ENCODE results near the gene KRTAP1-1.
"Not testable (repeated sequence)": the region's sequence is repeated elsewhere in the genome, so short reads cannot be mapped to it uniquely, and the experiment has no call there.

The KRTAP1-1 gene

DNA sequence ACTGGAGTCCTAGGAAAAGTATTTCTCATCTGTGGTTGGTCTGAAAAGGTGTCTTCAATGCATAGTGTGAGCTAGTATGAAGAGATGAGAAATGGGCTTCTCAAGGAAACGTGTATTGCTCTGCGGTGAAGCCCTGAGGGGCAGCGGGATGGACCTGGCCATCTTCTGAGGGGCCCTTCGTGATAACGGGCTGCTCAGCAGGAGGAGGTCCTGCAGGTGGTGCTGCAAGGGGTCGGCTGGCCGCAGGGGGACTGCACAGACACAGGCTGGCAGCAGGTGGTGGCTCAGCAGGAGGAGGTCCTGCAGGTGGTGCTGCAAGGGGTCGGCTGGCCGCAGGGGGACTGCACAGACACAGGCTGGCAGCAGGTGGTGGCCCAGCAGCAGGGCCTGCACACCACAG lies 13.3 kb upstream of the KRTAP1-1 start:
- not testable (repeated sequence) for DNase-seq

DNA sequence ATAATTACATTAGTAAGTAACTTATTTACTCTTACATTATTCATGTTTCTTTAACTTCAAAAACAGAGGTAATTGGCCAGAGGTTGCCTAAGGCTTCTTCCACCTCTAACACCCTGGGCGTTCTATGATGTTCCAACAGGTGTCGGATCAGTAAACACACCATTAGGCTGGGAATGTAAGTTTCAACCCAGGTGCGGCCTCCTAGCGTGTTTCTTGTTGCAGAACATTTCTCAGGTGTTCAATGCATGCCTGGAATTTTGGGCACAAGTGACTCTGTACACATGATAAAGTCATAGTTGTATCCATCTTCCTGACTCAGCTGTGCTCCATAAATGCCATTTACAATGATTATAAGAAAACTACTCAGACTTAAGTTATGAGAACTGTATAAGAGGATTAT lies 12.8 kb upstream of the KRTAP1-1 start:
- no peak for DNase-seq

DNA sequence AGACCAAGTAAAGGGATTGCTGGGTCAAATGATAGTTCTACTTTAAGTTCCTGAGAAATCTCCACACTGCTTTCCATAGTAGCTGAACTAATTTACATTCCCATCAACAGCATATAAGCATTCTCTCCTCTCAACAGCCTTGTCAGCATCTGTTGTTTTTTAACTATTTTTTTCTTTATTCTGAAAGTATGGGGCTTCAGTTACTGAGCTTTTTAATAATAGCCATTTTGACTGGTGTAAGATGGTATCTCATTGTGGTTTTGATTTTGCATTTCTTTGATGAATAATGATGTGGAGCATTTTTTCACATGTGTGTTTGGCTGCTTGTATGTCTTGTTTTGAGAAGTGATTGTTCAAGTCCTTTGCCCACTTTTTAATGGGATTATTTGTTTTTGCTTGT lies 11.3 kb upstream of the KRTAP1-1 start:
- no peak for DNase-seq

DNA sequence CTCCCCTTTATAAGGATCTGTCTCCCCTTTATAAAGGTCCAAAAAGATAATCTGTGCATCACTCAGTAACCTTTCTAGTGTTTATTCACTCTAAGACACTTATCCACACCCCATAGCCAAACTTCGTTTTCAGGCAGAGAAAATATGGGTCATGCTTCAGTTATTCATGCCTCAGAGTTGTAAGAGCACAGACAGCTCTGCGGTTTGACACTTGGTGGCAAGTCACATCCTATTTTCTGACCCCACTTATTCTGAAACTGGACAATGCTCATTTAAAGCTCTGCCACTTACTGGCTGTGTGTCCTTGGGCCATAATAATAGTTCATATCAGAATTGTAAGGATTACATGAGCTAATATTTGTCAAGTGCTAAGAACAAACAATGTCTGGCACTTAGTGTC lies 7.9 kb upstream of the KRTAP1-1 start:
- DNase-seq = no peak

DNA sequence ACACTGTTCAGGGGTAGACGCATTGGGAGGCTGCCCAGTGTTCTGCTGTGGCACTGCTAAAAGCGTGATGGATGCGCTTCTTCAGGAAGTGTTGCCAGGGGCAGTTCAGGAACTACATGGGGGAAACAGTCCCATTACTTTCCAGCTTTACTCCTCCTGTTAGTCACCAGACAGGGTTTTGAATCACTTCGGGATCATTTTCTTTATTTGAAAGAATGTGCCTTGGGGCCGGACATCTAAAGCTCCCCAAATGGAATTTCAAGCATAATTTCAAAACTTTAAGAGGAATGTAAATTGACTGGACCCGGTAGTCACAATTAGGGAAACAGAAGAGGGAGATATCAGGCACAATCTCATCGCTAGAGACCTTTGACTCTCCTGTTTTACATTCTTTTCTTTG lies 7.2 kb upstream of the KRTAP1-1 start:
- no peak for DNase-seq

DNA sequence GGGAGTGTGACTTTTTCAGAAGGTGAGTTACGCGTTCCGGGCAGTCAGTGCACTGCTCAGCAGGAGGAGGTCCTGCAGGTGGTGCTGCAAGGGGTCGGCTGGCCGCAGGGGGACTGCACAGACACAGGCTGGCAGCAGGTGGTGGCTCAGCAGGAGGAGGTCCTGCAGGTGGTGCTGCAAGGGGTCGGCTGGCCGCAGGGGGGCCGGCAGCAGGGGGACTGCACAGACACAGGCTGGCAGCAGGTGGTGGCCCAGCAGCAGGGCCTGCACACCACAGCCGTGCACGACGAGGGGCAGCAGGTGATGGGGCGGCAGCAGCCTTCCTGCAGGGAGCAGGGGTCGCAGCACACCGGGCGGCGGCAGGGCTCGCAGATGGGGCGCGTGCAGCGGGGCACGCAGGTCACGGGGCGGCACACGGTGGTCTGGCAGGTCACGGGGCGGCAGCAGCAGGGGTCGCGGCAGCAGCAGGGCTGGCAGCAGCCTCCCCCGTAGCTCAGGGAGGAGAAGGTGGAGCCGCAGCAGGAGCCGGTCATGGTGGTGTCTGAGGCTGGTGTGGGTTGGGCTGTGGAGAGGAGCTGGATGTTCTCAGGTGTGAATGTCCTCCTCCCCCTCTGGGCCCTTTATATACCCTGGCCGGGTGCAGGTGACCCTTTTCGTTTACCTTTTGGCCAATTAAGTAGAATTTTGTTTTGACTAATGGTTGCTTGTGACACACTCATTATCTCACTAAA lies 5.7 kb upstream of the KRTAP1-1 start, which contains the start of gene KRTAP2-1:
Gene KRTAP2-1 (minus strand): TSS at position 582 of the 731 bp plus-strand sequence. CDS start 49 bp downstream, at position 533.
- not testable (repeated sequence) for DNase-seq

DNA sequence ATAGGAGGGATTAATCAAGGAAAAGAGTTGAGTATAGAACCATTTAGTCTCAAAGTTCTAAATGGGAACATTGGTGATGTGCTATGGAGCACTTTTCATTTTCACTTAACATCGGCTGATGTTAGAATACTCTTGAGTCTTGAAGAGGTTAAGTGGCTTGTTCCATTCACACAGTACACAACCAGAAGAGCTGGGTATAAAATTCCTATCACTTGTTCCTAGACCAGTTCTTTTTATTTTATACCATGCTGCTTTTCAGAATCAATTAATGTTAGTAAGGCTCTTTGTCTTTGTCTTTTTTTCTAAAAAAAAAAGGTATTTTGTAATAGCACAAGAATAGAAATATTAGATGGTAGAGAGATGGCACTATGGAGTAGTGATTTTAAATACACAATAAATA lies 1.7 kb upstream of the KRTAP1-1 start:
- DNase-seq = no peak

DNA sequence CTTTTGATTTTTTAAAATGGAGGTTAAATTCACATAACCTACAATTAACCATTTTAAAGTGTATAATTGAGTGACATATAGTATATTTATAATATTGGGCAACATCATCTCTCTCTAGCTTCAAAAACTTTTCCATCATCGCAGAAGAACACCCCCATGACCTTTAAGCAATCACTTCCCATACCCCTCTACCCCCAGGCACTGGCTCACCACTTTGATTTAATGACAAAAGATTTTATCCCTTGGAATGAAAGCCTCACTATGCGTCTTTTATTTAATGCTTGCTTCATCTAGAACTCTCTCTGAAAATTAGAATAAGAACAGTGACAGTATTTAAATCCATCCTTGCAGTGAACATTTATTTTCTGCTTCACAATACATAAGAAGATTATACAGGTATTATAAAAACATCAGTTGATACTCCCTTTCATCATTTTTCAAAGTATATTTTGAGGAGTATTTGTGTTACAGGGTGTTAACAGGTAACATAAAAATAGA lies 3.3 kb downstream of the KRTAP1-1 start:
- no peak for DNase-seq

DNA sequence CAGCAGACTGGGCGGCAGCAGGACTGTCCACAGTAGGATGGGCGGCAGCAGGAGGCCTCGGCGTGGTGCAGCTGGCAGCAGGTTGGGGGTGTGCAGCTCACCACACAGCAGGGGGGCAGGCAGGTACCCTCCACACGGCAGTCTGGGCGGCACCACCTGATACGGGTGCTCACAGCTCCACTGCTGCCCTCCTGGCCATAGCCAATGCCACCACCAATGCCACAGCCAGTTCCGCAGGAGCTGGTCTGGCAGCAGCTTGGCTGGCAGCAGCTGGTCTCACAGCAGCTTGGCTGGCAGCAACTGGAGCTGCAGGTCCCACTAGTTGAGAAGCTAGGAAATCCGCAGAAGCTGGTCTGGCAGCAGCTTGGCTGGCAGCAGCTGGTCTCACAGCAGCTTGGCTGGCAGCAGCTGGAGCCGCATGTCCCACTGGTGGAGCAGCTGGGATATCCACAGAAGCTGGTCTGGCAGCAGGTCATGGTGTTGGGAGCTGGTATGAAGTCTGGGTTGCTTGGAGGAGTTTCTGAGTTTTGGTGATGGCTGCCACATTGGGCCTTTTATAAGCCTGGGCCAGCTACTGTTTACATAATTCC lies 6.8 kb downstream of the KRTAP1-1 start, which contains the start of gene KRTAP1-3:
Gene KRTAP1-3 (minus strand): TSS at position 529 of the 590 bp plus-strand sequence. CDS start 53 bp downstream, at position 476.
- DNase-seq = peak; percentile 6 to 20

DNA sequence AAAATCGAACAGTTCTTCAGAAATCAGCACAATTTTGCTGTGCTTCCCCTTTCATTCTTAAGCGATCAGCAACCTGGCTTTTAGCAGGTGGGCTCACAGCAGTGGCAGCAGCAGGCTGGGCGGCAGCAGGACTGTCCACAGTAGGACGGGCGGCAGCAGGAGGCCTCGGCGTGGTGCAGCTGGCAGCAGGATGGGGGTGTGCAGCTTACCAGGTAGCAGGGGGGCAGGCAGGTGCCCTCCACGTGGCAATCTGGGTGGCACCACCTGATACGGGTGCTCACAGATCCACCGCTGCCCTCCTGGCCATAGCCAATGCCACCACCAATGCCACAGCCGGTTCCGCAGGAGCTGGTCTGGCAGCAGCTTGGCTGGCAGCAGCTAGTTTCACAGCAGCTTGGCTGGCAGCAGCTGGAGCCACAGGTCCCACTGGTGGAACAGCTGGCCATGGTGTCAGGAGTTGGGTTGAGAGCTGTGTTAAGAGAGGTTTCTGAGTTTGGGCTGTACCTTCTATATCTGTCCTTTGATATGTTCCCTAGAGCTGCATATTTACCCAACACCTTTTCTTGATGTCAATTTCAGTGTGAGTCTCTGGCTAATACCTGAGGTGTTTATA lies 11.5 kb downstream of the KRTAP1-1 start, which contains the start of gene KRTAP1-4:
Gene KRTAP1-4 (minus strand): TSS at position 563 of the 613 bp plus-strand sequence. CDS start 117 bp downstream, at position 446.
- no peak for DNase-seq

DNA sequence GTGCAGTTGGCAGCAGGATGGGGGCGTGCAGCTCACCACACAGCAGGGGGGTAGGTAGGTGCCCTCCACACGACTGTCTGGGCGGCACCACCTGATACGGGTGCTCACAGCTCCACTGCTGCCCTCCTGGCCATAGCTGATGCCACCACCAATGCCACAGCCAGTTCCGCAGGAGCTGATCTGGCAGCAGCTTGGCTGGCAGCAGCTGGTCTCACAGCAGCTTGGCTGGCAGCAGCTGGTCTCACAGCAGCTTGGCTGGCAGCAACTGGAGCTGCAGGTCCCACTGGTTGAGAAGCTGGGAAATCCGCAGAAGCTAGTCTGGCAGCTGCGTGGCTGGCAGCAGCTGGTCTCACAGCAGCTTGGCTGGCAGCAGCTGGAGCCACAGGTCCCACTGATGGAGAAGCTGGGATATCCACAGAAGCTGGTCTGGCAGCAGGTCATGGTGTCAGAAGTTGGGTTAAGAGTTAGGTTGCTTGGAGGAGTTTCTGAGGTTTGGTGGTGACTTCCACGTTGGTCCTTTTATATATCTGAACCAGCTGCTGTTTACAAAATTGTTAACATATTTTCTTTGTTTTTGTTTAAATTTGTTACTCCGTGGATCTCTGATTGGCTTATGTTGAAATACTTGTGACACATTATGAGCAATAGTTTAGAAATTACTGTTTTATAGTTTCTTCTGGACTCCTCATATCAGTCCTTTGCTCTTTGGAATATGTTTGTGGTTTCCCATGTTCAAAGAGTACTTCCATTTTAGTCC lies 14.4 kb downstream of the KRTAP1-1 start, which contains the start of gene KRTAP1-5:
Gene KRTAP1-5 (minus strand): TSS at position 494 of the 757 bp plus-strand sequence. CDS start 53 bp downstream, at position 441.
- no peak for DNase-seq

DNA sequence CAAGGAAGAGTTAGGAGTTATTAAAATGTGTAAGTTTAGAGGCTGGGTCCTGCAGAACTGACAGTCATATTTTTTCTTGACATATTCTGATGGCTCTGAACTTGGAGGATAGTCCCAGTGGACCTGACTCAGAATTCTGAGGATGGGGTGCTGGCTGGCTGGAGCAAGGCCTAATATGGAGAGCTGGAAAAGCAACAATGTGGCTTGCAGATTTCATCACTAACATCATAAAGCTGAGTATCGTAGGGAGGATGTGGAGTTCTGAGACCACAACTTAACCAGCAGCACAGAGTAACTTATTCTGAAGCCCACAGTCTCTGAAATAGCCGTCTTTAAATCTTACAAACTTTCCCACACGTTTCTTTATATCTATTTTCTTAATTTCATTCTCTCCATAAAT lies 16.6 kb downstream of the KRTAP1-1 start:
- DNase-seq = no peak

DNA sequence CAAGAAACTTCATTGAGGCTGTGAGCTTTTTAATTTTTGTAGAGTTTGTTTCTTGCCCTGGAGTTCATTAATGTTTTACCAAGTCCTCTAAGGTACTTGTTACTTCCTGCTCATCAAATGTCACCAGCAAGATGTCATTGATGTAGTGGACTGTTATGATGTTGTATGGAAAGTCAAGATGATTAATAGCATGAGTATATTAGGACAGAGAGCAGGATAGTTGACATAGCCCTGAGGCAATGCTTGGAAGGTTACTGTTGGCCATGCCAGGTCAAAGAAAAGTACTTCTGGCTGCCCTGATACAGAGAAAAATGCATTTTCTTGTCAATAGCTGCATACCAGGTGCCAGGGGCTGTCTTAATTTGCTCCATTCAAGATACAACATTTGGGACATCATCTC lies 20.9 kb downstream of the KRTAP1-1 start:
- no peak for DNase-seq

DNA sequence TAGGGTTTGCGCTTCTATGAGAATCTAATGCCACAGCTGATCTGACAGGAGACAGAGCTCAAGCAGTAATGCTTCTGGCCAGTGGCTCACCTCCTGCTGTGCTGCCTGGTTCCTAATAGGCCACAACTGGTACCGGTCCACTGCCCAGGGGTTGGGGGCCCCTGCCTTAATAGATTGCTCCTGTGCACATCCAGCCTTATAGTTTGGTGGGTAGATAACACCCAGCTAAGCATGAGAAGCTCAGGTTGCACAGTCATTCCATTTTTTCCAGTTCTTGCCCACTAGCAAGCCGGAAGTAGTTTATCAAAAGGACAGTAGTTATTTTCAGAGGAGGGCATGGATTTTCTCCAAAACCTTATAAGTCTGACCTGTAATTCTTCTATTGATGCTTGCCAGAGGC lies 21.8 kb downstream of the KRTAP1-1 start:
- no peak for DNase-seq

DNA sequence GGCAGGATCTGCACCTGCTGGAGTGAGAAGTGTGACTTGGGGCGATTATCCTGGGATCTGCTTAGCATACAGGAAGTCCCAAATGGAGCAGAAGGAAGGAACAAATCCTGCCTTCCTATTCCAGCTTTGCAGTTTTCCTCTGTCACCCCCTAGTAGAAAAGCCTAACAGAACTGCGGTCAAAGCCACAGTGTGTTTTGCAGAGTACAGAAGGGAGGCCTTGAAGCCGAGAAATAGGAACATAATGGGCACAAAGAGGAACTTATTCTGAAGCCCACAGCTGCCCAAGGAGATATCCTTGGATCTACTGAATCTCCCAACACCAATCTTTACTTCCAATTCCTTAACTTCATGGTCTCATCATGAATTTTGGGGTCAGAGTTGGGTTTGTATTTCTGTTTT lies 22.7 kb downstream of the KRTAP1-1 start:
- DNase-seq = no peak

DNA sequence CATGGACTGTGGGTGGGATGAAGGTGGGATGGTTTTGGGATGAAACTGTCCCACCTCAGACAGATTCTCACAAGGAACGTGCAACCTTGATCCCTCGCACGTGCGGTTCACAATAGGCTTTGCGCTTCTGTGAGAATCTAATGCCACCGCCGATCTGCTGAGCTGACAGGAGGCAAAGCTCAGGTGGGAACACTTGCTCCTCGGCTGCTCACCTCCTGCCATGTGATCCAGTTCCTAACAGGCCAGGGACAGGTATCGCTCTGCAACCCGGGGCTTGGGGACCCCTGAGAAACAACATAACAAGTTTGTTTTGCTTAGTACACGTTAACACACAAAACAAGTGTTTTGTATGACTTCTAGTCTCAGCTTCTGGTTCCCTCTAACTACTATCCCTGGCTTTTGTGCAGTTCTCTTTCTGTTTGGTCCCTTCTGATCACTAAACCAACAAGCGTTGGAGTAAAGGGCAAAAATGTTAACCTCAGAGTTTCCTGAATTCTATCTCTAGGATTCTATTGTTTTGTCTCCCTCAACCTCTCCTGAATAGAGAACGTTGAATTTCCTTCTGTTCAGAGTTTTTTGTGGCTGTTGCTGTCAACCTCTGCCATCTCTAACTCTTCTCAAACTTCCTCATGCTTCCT lies 24.6 kb downstream of the KRTAP1-1 start:
- DNase-seq = no peak

DNA sequence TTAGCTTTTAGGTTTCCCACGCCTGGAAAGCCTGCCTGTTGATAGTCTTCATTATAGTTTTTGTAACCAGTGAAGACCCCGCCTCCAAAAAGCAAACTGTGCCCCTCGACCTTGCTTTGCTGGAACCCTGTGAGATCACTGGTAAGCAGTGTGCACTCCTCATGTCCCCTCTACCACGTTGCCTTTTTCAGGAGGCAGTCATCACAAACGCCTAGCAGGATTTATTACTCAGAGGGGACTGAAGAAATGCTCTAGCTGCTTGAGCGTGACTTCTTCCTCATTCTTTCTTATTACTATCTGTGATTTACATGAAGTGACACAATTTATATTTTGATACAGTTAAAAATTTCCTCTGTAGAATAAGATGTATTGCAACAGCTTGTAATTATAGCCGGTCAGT lies 25.8 kb downstream of the KRTAP1-1 start:
- no peak for DNase-seq

DNA sequence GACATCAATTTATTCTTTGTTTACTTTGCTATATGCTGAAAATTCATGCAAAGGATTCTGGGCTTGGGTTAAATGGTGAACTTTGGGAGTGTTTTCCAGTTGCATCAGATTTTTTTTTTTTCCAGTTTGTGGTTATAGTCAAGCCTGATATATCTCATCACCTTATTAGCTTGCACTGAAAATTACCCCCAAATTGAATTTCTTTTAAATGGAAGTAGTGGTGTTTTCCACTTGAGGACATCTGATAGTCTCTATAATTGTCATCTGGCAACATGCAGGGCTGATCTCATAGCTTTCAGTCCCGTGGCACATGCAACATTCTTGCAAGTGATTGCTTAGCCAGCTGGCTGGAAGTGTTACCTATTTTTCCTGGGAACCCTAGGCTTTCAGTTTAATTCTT lies 27.6 kb downstream of the KRTAP1-1 start:
- no peak for DNase-seq

DNA sequence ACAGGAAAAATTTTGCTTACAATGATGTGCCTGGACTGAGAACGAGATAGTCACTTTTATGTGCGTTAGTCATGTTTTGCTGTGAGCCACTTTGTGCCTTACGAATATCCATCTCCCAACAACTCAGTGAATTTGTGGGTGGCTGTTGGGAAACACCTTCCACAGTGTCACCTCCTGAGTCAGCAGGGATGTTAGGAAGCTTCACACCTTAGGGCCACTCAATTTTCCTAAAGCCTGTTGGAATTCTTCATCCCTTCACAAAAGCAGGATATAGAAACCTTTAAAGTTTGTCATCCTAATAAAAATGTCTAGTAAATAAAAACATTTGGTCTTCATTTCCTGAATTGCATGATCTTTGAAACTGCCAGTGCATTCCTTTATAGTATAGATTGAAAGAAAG lies 28.1 kb downstream of the KRTAP1-1 start:
- DNase-seq = no peak

DNA sequence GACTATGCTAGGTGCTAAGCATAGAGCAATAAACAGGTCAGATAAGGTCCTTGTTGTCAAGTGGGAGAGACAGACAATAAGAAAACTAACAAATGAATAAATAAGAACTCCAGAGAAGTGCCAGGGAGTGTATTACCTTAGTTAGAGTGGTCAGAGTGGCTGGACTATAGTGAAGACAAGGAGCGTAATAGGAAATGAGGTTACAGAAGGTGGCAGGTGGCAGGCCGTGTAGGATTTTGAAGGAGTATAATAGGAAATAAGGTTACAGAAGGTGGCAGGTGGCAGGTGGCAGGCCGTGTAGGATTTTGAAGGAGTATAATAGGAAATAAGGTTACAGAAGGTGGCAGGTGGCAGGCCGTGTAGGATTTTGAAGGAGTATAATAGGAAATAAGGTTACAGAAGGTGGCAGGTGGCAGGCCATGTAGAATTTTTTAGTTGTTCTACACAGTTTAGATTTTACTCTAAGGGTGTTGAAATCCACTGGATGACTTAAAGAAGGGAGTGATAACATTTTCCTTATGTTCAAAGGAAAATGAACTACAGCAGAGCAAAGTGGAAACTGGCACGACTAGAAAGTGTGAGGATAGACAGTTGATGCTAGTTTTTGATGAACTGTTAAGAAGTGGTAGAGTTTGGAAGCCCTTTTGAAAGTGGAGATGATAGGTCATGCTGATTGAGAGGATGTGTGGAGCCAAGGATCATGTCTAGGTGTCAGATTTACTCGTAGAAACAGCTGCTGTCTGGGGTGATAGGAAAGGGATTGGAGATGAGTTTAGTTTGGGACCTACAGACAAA lies 28.7 kb downstream of the KRTAP1-1 start:
- DNase-seq = no peak

DNA sequence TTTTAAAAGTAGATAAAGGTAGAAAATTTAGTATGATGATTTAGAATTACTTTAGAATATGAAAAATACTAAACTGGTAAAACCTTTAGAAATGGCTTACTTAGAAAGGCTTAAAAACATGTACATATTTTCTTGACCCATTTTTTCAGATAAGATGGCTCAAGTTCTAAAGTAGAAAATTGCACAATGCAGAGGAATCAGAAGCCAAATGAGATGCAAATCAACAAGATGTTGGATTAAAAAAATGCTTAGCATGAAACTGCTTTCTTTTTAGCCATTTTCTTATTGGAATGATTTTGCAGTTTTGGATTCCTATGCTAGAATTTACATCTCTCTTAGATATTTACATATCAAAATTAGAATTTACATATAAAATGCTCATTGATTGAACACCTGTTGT lies 30.8 kb downstream of the KRTAP1-1 start:
- DNase-seq = no peak

DNA sequence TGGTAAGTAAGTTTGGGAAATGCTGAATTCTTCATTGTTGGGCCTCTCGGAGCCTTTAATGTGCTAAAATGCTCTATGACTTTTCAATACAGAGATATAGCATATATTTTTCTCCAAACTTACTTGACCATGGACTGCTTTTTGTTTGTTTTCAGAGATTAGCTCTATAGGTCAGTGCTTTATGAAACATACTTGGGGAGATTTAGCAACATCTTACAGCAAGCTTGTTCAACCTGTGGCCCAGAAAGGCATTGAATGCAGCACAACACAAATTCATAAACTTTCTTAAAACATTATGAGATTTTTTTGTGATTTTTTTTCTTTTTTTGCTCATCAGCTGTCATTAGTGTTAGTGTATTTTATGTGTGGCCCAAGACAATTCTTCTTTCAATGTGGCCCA lies 31.3 kb downstream of the KRTAP1-1 start:
- DNase-seq = no peak

Measured in NCI-H1930 (cell line).